ENCODE results near the gene HEATR5A. TPM values are rescaled to one million over a fixed set of nuclear protein-coding genes. Genes with fewer than 3 reads are reported as not detected.

The HEATR5A gene
- total and polyA plus RNA-seq, 4 donors: 10.9 to 54.0 (median 28.9) TPM

- Histone ChIP-seq H3K4me3 (no peak overlapping the region), H3K9ac (ENCODE audit: insufficient read depth in 1 of 2, low read length in 2 of 2) (no peak overlapping the region), H3K4me1 (ENCODE audit: control insufficient read depth in 5 of 5, insufficient read depth in 5 of 5, low read length in 5 of 5) (no peaks in the 10 kb centered on the region), H3K27ac (ENCODE audit: low read depth in 1 of 2, low read length in 1 of 2) (no peak overlapping the region), H3K36me3 (ENCODE audit: control insufficient read depth in 4 of 4, insufficient read depth in 4 of 4, low read length in 4 of 4) (peaks cover 0 to 4% (median 0%) of the 10 kb centered on the region in 4 donors), H3K27me3 (ENCODE audit: control insufficient read depth in 3 of 3, insufficient read depth in 3 of 3, low read length in 2 of 3) (no peaks in the 10 kb centered on the region), H3K9me3 (ENCODE audit: control insufficient read depth in 4 of 4, insufficient read depth in 3 of 4, low read length in 3 of 4) (no peaks in the 10 kb centered on the region)
- TF ChIP-seq CTCF (IDR thresholded peaks at IDR 0.05; ENCODE audit: control extremely low read depth, extremely low read depth): no peak
- no peak for DNase-seq
- 93 to 95% methylated on average over 12 of the region's 12 CpGs for WGBS, 2 donors
- no peak for ATAC-seq (ENCODE audit: insufficient read depth, low FRiP score)
These were observed 133.7 kb downstream of the HEATR5A start for GRCh38 chr14:31286456-31287293.

GRCh38 chr14:31283578-31284252, 136.6 kb downstream of the HEATR5A start:
- TF ChIP-seq CTCF (IDR thresholded peaks at IDR 0.05; ENCODE audit: control extremely low read depth, extremely low read depth): no peak
- Histone ChIP-seq H3K4me3 (no peak overlapping the region), H3K9ac (ENCODE audit: insufficient read depth in 1 of 2, low read length in 2 of 2) (no peak overlapping the region), H3K9me3 (ENCODE audit: control insufficient read depth in 4 of 4, insufficient read depth in 3 of 4, low read length in 3 of 4) (peaks cover 0 to under 1% (median 0%) of the 10 kb centered on the region in 4 donors), H3K27me3 (ENCODE audit: control insufficient read depth in 3 of 3, insufficient read depth in 3 of 3, low read length in 2 of 3) (no peaks in the 10 kb centered on the region), H3K27ac (ENCODE audit: low read depth in 1 of 2, low read length in 1 of 2) (no peak overlapping the region), H3K36me3 (ENCODE audit: control insufficient read depth in 4 of 4, insufficient read depth in 4 of 4, low read length in 4 of 4) (peaks cover 0 to 4% (median 0%) of the 10 kb centered on the region in 4 donors), H3K4me1 (ENCODE audit: control insufficient read depth in 5 of 5, insufficient read depth in 5 of 5, low read length in 5 of 5) (no peaks in the 10 kb centered on the region)
- WGBS, 2 donors: 17 to 35% methylated on average over 3 of the region's 3 CpGs
- no peak for DNase-seq
- no peak for ATAC-seq (ENCODE audit: insufficient read depth, low FRiP score)

- WGBS, 2 donors: 100% methylated on average over 1 of the region's 1 CpG
- Histone ChIP-seq H3K9ac (ENCODE audit: insufficient read depth in 1 of 2, low read length in 2 of 2) (no peak overlapping the region), H3K4me3 (no peak overlapping the region), H3K4me1 (ENCODE audit: control insufficient read depth in 5 of 5, insufficient read depth in 5 of 5, low read length in 5 of 5) (no peaks in the 10 kb centered on the region), H3K9me3 (ENCODE audit: control insufficient read depth in 4 of 4, insufficient read depth in 3 of 4, low read length in 3 of 4) (peaks cover 0 to 3% (median 0%) of the 10 kb centered on the region in 4 donors), H3K36me3 (ENCODE audit: control insufficient read depth in 4 of 4, insufficient read depth in 4 of 4, low read length in 4 of 4) (peaks cover 0 to 4% (median 0%) of the 10 kb centered on the region in 4 donors), H3K27ac (ENCODE audit: low read depth in 1 of 2, low read length in 1 of 2) (no peak overlapping the region), H3K27me3 (ENCODE audit: control insufficient read depth in 3 of 3, insufficient read depth in 3 of 3, low read length in 2 of 3) (no peaks in the 10 kb centered on the region)
- DNase-seq (no peak), ATAC-seq (ENCODE audit: insufficient read depth, low FRiP score) (no peak)
- no peak for TF ChIP-seq CTCF (IDR thresholded peaks at IDR 0.05; ENCODE audit: control extremely low read depth, extremely low read depth)
These were observed 137.2 kb downstream of the HEATR5A start for GRCh38 chr14:31283153-31283552.
